Measurements from ENCODE around the gene TNRC18. TPM values are rescaled to one million over a fixed set of nuclear protein-coding genes. Genes with fewer than 3 reads are reported as not detected.

The TNRC18 gene
- polyA plus RNA-seq, 1 donor from 2014 or later: 23.6 TPM

DNA sequence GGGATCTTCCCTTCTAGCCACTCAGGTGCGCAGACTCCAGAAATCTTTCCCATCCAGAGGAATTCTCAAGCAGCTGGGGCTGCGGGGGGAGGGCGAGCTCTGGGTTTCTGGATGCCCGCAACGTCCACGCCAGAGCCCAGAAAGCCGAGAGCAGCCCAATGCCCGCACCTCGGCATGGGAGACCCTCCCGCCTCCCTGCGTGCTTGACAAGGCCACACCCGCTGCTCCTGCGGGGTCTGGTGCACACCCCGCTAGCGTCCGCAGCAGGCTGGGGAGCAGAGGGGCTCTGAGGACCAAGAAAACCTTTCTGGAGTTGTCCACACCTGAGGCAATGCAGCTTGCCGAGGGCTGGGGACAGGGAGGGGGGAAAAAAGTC is 74.6 kb downstream of the TNRC18 start:
- Histone ChIP-seq H3K27ac (ENCODE audit: low read length) (no peak overlapping the region), H3F3A (ENCODE audit: insufficient read depth, low read length, poor library complexity, severe bottlenecking) (no peaks in the 10 kb centered on the region), H3K9me2 (ENCODE audit: insufficient read depth, low read length) (no peaks in the 10 kb centered on the region), H3K4me2 (ENCODE audit: low read length) (no peak overlapping the region), H3K36me3 (ENCODE audit: insufficient read depth, low read length) (peaks cover 15% of the 10 kb centered on the region), H3K27me3 (ENCODE audit: insufficient read depth, low read depth, low read length) (no peaks in the 10 kb centered on the region), H3K9ac (ENCODE audit: low read length) (no peak overlapping the region), H3K79me2 (replicated peaks; ENCODE audit: insufficient read depth, low read length) (peaks cover 48% of the 10 kb centered on the region), H3K9me3 (ENCODE audit: low read length) (no peaks in the 10 kb centered on the region), H3K4me3 (ENCODE audit: low read length) (no peak overlapping the region), H2AFZ (ENCODE audit: low read depth, low read length) (no peak overlapping the region), H4K20me1 (ENCODE audit: insufficient read depth) (peaks cover 10% of the 10 kb centered on the region)
- TF ChIP-seq POLR2AphosphoS5 (IDR thresholded peaks at IDR 0.05): no peak
- TF ChIP-seq EZH2 (IDR thresholded peaks at IDR 0.05; ENCODE audit: borderline replicate concordance, insufficient read depth, low read length, poor library complexity, severe bottlenecking): no peak
- no peak for TF ChIP-seq MXI1 (conservative IDR thresholded peaks at IDR 0.05; ENCODE audit: poor library complexity, severe bottlenecking)
- TF ChIP-seq EP300 (conservative IDR thresholded peaks at IDR 0.05; ENCODE audit: poor library complexity, severe bottlenecking): no peak
- no peak for TF ChIP-seq REST (IDR thresholded peaks at IDR 0.05; ENCODE audit: borderline replicate concordance)
- no peak for TF ChIP-seq SMC3 (conservative IDR thresholded peaks at IDR 0.05; ENCODE audit: poor library complexity)
- TF ChIP-seq TAF1 (IDR thresholded peaks at IDR 0.05; ENCODE audit: low read depth): no peak
- TF ChIP-seq, protein P1, sequence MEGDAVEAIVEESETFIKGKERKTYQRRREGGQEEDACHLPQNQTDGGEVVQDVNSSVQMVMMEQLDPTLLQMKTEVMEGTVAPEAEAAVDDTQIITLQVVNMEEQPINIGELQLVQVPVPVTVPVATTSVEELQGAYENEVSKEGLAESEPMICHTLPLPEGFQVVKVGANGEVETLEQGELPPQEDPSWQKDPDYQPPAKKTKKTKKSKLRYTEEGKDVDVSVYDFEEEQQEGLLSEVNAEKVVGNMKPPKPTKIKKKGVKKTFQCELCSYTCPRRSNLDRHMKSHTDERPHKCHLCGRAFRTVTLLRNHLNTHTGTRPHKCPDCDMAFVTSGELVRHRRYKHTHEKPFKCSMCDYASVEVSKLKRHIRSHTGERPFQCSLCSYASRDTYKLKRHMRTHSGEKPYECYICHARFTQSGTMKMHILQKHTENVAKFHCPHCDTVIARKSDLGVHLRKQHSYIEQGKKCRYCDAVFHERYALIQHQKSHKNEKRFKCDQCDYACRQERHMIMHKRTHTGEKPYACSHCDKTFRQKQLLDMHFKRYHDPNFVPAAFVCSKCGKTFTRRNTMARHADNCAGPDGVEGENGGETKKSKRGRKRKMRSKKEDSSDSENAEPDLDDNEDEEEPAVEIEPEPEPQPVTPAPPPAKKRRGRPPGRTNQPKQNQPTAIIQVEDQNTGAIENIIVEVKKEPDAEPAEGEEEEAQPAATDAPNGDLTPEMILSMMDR (IDR thresholded peaks at IDR 0.05; ENCODE audit: poor library complexity, severe bottlenecking): no peak
- TF ChIP-seq RAD21 (conservative IDR thresholded peaks at IDR 0.05): no peak

DNA sequence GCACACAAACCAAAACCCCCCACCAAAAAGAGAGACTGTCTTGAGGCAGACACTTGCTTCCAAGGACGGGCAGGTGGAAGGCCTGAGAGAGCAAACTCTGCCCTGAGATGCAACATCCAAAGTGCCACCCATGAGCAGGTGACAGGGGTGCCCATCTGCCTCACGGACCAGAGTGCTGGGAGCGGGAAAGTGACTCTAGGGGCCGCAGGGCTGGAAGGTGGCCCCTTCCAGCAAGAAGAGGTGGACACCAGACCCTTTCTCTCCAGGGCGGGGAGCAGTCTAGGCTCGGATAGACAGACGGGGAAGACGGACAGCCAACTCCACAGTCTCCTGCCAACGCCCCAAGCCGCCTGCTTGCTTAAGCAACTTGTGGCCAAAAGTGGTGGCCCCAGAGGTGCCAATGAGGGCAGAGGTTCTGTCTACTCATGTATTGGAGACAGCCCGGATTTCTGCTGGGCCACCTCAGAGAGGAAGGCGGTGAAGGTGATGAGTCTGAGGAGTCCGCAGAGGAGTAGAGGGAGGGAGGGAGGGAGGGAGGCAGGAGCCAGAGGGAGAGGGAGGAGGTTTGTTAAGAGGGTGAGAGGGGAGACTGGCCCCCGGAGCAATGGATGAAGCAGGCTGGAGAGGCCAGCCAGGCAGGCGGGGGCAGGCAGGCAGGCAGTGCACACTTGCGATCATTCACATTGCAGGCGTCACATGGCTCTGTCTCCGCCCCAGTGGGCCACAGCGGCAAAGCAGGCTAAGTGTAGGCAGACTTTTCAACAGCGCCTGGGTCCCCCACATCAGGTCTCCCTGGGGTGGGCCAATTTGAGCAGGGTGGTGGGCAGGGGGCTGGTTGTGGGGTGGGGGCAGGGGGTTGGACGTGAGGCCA is 75.3 kb downstream of the TNRC18 start:
- no peaks in the 10 kb centered on the region for H3K27me3 ChIP-seq (ENCODE audit: insufficient read depth, low read depth, low read length)
- H3K79me2 ChIP-seq (replicated peaks; ENCODE audit: insufficient read depth, low read length): peaks cover 43% of the 10 kb centered on the region
- H3K27ac ChIP-seq (ENCODE audit: low read length): no peak overlapping the region
- H3K4me3 ChIP-seq (ENCODE audit: low read length): no peak overlapping the region
- no peak overlapping the region for H3K9ac ChIP-seq (ENCODE audit: low read length)
- no peak overlapping the region for H3K4me2 ChIP-seq (ENCODE audit: low read length)
- H3K9me3 ChIP-seq (ENCODE audit: low read length): no peaks in the 10 kb centered on the region
- peaks cover 21% of the 10 kb centered on the region for H3K36me3 ChIP-seq (ENCODE audit: insufficient read depth, low read length)
- H4K20me1 ChIP-seq (ENCODE audit: insufficient read depth): peaks cover 10% of the 10 kb centered on the region
- H2AFZ ChIP-seq (ENCODE audit: low read depth, low read length): no peak overlapping the region
- no peaks in the 10 kb centered on the region for H3F3A ChIP-seq (ENCODE audit: insufficient read depth, low read length, poor library complexity, severe bottlenecking)
- TF ChIP-seq POLR2AphosphoS5 (IDR thresholded peaks at IDR 0.05): no peak
- no peaks in the 10 kb centered on the region for H3K9me2 ChIP-seq (ENCODE audit: insufficient read depth, low read length)
